Suprapubic skin (tissue), 3 donors: ENCODE data around the gene MMAB.

ENCODE experiments used
- POLR2A ChIP-seq, 2 donors: fragments of 450-650 bp; IDR thresholded peaks; one replicate each; pipeline ENCODE4 v1.6.1; 2017; ENCODE audit warnings: antibody characterized with exemption in 2 of 2, mild to moderate bottlenecking in 2 of 2, moderate library complexity in 2 of 2
- TF ChIP-seq, protein P1 (sequence below), 2 donors: fragments of 200-600 bp in 1 of 2; fragments of 450-650 bp in 1 of 2; sonication (generic) in 1 of 2; IDR thresholded peaks; one replicate each; pipeline ENCODE4 v1.5.1; 2016 to 2019; ENCODE audit warnings: antibody characterized with exemption in 2 of 2, mild to moderate bottlenecking in 1 of 2, moderate library complexity in 1 of 2

DNA sequence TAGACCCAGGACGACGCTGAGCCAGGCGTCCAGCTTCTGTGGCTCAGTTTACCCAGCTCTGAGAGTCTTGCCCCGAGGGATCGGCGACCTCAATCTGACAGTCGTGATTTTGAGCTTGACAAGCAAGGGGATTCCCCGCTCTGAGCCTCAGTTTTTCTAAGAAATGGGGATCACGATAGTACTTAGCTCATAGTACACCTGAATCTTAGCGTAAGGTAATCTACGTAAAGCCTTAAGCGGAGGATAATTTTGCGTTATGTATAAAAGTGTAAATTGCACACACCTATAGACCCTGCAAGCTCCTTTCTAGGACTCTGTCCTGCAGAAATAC lies 575 bp upstream of the MMAB start:
- no peak for TF ChIP-seq POLR2A (IDR thresholded peaks at IDR 0.05)
- TF ChIP-seq, protein P1, sequence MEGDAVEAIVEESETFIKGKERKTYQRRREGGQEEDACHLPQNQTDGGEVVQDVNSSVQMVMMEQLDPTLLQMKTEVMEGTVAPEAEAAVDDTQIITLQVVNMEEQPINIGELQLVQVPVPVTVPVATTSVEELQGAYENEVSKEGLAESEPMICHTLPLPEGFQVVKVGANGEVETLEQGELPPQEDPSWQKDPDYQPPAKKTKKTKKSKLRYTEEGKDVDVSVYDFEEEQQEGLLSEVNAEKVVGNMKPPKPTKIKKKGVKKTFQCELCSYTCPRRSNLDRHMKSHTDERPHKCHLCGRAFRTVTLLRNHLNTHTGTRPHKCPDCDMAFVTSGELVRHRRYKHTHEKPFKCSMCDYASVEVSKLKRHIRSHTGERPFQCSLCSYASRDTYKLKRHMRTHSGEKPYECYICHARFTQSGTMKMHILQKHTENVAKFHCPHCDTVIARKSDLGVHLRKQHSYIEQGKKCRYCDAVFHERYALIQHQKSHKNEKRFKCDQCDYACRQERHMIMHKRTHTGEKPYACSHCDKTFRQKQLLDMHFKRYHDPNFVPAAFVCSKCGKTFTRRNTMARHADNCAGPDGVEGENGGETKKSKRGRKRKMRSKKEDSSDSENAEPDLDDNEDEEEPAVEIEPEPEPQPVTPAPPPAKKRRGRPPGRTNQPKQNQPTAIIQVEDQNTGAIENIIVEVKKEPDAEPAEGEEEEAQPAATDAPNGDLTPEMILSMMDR (IDR thresholded peaks at IDR 0.05): no peak
